ENCODE results near the gene OXTR. TPM values are rescaled to one million over a fixed set of nuclear protein-coding genes. Genes with fewer than 3 reads are reported as not detected.

OXTR gene
- total RNA-seq, 2 experiments from 2014 or later, result 1.1 to 2.0 TPM

- no peak for TF ChIP-seq CTCF (IDR thresholded peaks at IDR 0.05)
- ATAC-seq (no peak), DNase-seq (no peak)
- H3K9me3 Mint-ChIP-seq, result no peaks in the 10 kb centered on the region
- POLR2A ChIA-PET, result no interaction called here
- H3K4me3 Mint-ChIP-seq, result no peak overlapping the region
- H3K27ac Mint-ChIP-seq, result no peak overlapping the region
- CTCF ChIA-PET, result no interaction called here
- H3K36me3 Mint-ChIP-seq (ENCODE audit: low read depth), result no peaks in the 10 kb centered on the region
- no peaks in the 10 kb centered on the region for H3K4me1 Mint-ChIP-seq (ENCODE audit: low read depth)
- H3K27me3 Mint-ChIP-seq, result no peaks in the 10 kb centered on the region
- intact Hi-C loops (cut with micrococcal nuclease), result no loop called here
Observed at GRCh38 chr3:8734908-8735307, 34.5 kb downstream of the OXTR start.

GRCh38 chr3:8734137-8734878 is 35.1 kb downstream of the OXTR start:
- no peak for DNase-seq
- Mint-ChIP-seq H3K27ac (no peak overlapping the region), H3K4me1 (ENCODE audit: low read depth) (no peaks in the 10 kb centered on the region), H3K4me3 (no peak overlapping the region), H3K9me3 (no peaks in the 10 kb centered on the region), H3K27me3 (no peaks in the 10 kb centered on the region), H3K36me3 (ENCODE audit: low read depth) (no peaks in the 10 kb centered on the region)
- no peak for ATAC-seq
- ChIA-PET CTCF (no interaction called here), POLR2A (no interaction called here)
- intact Hi-C loops (cut with micrococcal nuclease), result no loop called here
- no peak for TF ChIP-seq CTCF (IDR thresholded peaks at IDR 0.05)

- CTCF ChIA-PET, result no interaction called here
- DNase-seq (no peak), ATAC-seq (no peak)
- Mint-ChIP-seq H3K36me3 (ENCODE audit: low read depth) (no peaks in the 10 kb centered on the region), H3K27ac (no peak within 1 kb of the TSS), H3K27me3 (no peaks in the 10 kb centered on the region), H3K4me3 (no peak within 1 kb of the TSS), H3K4me1 (ENCODE audit: low read depth) (no peaks in the 10 kb centered on the region), H3K9me3 (no peaks in the 10 kb centered on the region)
- no peak for TF ChIP-seq CTCF (IDR thresholded peaks at IDR 0.05)
- intact Hi-C loops (cut with micrococcal nuclease), result no loop called here
- POLR2A ChIA-PET, result no interaction called here
Observed at GRCh38 chr3:8733332-8734094, 35.9 kb downstream of the OXTR start, which contains the start of gene CAV3. Gene CAV3, plus strand, starts transcription at chr3:8733802. Its CDS starts 75 bp downstream, at chr3:8733877.

- CTCF ChIA-PET, result interaction anchor here (1.2 kb wide), 1 partner anchor 37 kb away, joined by 3 read pairs; the partner anchor contains the start of gene OXTR
- H3K27me3 Mint-ChIP-seq, result no peaks in the 10 kb centered on the region
- H3K36me3 Mint-ChIP-seq (ENCODE audit: low read depth), result no peaks in the 10 kb centered on the region
- no peak for DNase-seq
- no peaks in the 10 kb centered on the region for H3K4me1 Mint-ChIP-seq (ENCODE audit: low read depth)
- intact Hi-C loops (cut with micrococcal nuclease), result no loop called here
- POLR2A ChIA-PET, result no interaction called here
- no peak overlapping the region for H3K4me3 Mint-ChIP-seq
- no peak for ATAC-seq
- TF ChIP-seq CTCF (IDR thresholded peaks at IDR 0.05), result no peak
- H3K27ac Mint-ChIP-seq, result no peak overlapping the region
- no peaks in the 10 kb centered on the region for H3K9me3 Mint-ChIP-seq
Observed at GRCh38 chr3:8732413-8732812, 37.0 kb downstream of the OXTR start.

- ATAC-seq (no peak), DNase-seq (no peak)
- no peak overlapping the region for H3K4me3 Mint-ChIP-seq
- intact Hi-C loops (cut with micrococcal nuclease), result no loop called here
- CTCF ChIA-PET, result no interaction called here
- H3K27me3 Mint-ChIP-seq, result no peaks in the 10 kb centered on the region
- no peak for TF ChIP-seq CTCF (IDR thresholded peaks at IDR 0.05)
- POLR2A ChIA-PET, result no interaction called here
- no peaks in the 10 kb centered on the region for H3K4me1 Mint-ChIP-seq (ENCODE audit: low read depth)
- H3K27ac Mint-ChIP-seq, result no peak overlapping the region
- H3K9me3 Mint-ChIP-seq, result no peaks in the 10 kb centered on the region
- no peaks in the 10 kb centered on the region for H3K36me3 Mint-ChIP-seq (ENCODE audit: low read depth)
Observed at GRCh38 chr3:8730656-8731055, 38.8 kb downstream of the OXTR start.
